Measurements from ENCODE around the gene PSEN2.

GRCh38 chr1:226881515-226882185, 11.2 kb downstream of the PSEN2 start:
- no peak for TF ChIP-seq POLR2A (IDR thresholded peaks at IDR 0.05; ENCODE audit: low read length)
- TF ChIP-seq GATA1 (IDR thresholded peaks at IDR 0.05; ENCODE audit: low read depth, low read length) = no peak

Measured in erythroblast (primary cell).